GM18511 (cell line): ENCODE results near the gene LEMD2.
"Not testable (repeated sequence)": the region's sequence is repeated elsewhere in the genome, so short reads cannot be mapped to it uniquely, and the experiment has no call there.

Experiments
- ATAC-seq: cut with Tn5 transposase; IDR thresholded peaks from one replicate; pipeline ENCODE4 v1.9.1; 2021; ENCODE audit warnings: mild to moderate bottlenecking, moderate library complexity; ENCODE audit not compliant: unreplicated experiment

Gene LEMD2

GRCh38 chr6:33788694-33789549 is at the start of gene LEMD2:
LEMD2 (minus strand) TSS chr6:33789130; CDS start chr6:33789116, 14 bp downstream.
- ATAC-seq: peak; percentile 92

- ATAC-seq: no peak
These were observed 49.2 kb upstream of the LEMD2 start for GRCh38 chr6:33837971-33838665.

GRCh38 chr6:33836806-33837469 is 48.0 kb upstream of the LEMD2 start:
- no peak for ATAC-seq

- ATAC-seq: no peak
These were observed 45.8 kb upstream of the LEMD2 start for GRCh38 chr6:33834401-33835392.

- ATAC-seq: no peak
These were observed 44.7 kb upstream of the LEMD2 start for GRCh38 chr6:33833599-33833998.

GRCh38 chr6:33832831-33833230 is 43.9 kb upstream of the LEMD2 start:
- not testable (repeated sequence) for ATAC-seq

- ATAC-seq: not testable (repeated sequence)
These were observed 42.8 kb upstream of the LEMD2 start for GRCh38 chr6:33831725-33832124.

GRCh38 chr6:33830635-33831240 is 41.8 kb upstream of the LEMD2 start:
- no peak for ATAC-seq

- ATAC-seq: no peak
These were observed 40.1 kb upstream of the LEMD2 start for GRCh38 chr6:33828764-33829731.

GRCh38 chr6:33828452-33828763 is 39.5 kb upstream of the LEMD2 start:
- no peak for ATAC-seq

GRCh38 chr6:33827546-33828451 is 38.9 kb upstream of the LEMD2 start:
- ATAC-seq: no peak

- no peak for ATAC-seq
These were observed 37.6 kb upstream of the LEMD2 start for GRCh38 chr6:33826537-33826936.

- ATAC-seq: no peak
These were observed 35.7 kb upstream of the LEMD2 start for GRCh38 chr6:33824461-33825154.

GRCh38 chr6:33823806-33824205 is 34.9 kb upstream of the LEMD2 start:
- no peak for ATAC-seq

GRCh38 chr6:33822575-33823395 is 33.9 kb upstream of the LEMD2 start:
- no peak for ATAC-seq

GRCh38 chr6:33820784-33821520 is 32.0 kb upstream of the LEMD2 start:
- ATAC-seq: no peak
